Loucy (cell line): ENCODE measurements around the gene NPW.

Source experiments
- H2AFZ ChIP-seq: fragments of 200-600 bp; sonication (generic); 2 replicates; pipeline ENCODE4 v1.6.0; 2016; ENCODE audit warnings: antibody characterized with exemption, mild to moderate bottlenecking, low read length, moderate library complexity
- H3F3A ChIP-seq: fragments of 200-600 bp; 2 replicates; pipeline ENCODE4 v1.6.0; 2016; ENCODE audit warnings: antibody characterized with exemption, low read depth, mild to moderate bottlenecking
- H3K27me3 ChIP-seq: fragments of 200-600 bp; sonication (generic); 2 replicates; pipeline ENCODE4 v1.6.1; 2014; ENCODE audit warnings: low read length, mild to moderate bottlenecking; ENCODE audit not compliant: insufficient read depth, poor library complexity, severe bottlenecking
- H3K36me3 ChIP-seq: fragments of 200-600 bp; sonication (generic); 2 replicates; pipeline ENCODE4 v1.6.1; 2016; ENCODE audit warnings: low read length; ENCODE audit not compliant: insufficient read depth
- H3K4me1 ChIP-seq: fragments of 200-600 bp; sonication (generic); 2 replicates; pipeline ENCODE4 v1.5.1; 2014; ENCODE audit warnings: low read length, mild to moderate bottlenecking; ENCODE audit not compliant: insufficient read depth, poor library complexity, severe bottlenecking
- H3K4me2 ChIP-seq: fragments of 200-600 bp; sonication (generic); 2 replicates; pipeline ENCODE4 v1.6.0; 2014; ENCODE audit warnings: antibody characterized with exemption, low read length, low read depth, mild to moderate bottlenecking; ENCODE audit not compliant: poor library complexity, severe bottlenecking
- H3K4me3 ChIP-seq: fragments of 200-600 bp; sonication (generic); 2 replicates; pipeline ENCODE4 v1.5.1; 2014; ENCODE audit warnings: low read length, mild to moderate bottlenecking, mixed read lengths; ENCODE audit not compliant: poor library complexity, severe bottlenecking
- H3K79me2 ChIP-seq: fragments of 200-600 bp; sonication (generic); 2 replicates; pipeline ENCODE4 v1.6.1; 2014; ENCODE audit warnings: low read length; ENCODE audit not compliant: insufficient read depth
- H3K9ac ChIP-seq: fragments of 200-600 bp; sonication (generic); 2 replicates; pipeline ENCODE4 v1.6.0; 2014; ENCODE audit warnings: mild to moderate bottlenecking, low read depth, low read length, moderate library complexity; ENCODE audit not compliant: poor library complexity, severe bottlenecking
- H3K9me2 ChIP-seq: fragments of 200-600 bp; sonication (generic); replicated peaks from 2 replicates; pipeline ENCODE4 v1.6.1; 2016; ENCODE audit warnings: low read depth, low read length, mixed read lengths
- H3K9me3 ChIP-seq: fragments of 200-600 bp; sonication (generic); 2 replicates; pipeline ENCODE4 v1.6.1; 2014; ENCODE audit warnings: mild to moderate bottlenecking, antibody characterized with exemption, low read length, low read depth; ENCODE audit not compliant: insufficient read depth
- H4K20me1 ChIP-seq: fragments of 200-600 bp; sonication (generic); 2 replicates; pipeline ENCODE4 v1.6.0; 2014; ENCODE audit warnings: antibody characterized with exemption, low read length, mild to moderate bottlenecking; ENCODE audit not compliant: insufficient read depth, poor library complexity, severe bottlenecking
- EZH2phosphoT487 ChIP-seq: fragments of 200-600 bp; IDR thresholded peaks from 2 replicates; pipeline ENCODE4 v1.6.1; 2018; ENCODE audit warnings: antibody characterized with exemption, mild to moderate bottlenecking, moderate library complexity, borderline replicate concordance
- TF ChIP-seq, protein P1 (sequence below): fragments of 200-600 bp; sonication (generic); conservative IDR thresholded peaks from 2 replicates; pipeline ENCODE4 v1.5.1; 2014; ENCODE audit warnings: mild to moderate bottlenecking, antibody characterized with exemption, low read length

NPW gene

DNA sequence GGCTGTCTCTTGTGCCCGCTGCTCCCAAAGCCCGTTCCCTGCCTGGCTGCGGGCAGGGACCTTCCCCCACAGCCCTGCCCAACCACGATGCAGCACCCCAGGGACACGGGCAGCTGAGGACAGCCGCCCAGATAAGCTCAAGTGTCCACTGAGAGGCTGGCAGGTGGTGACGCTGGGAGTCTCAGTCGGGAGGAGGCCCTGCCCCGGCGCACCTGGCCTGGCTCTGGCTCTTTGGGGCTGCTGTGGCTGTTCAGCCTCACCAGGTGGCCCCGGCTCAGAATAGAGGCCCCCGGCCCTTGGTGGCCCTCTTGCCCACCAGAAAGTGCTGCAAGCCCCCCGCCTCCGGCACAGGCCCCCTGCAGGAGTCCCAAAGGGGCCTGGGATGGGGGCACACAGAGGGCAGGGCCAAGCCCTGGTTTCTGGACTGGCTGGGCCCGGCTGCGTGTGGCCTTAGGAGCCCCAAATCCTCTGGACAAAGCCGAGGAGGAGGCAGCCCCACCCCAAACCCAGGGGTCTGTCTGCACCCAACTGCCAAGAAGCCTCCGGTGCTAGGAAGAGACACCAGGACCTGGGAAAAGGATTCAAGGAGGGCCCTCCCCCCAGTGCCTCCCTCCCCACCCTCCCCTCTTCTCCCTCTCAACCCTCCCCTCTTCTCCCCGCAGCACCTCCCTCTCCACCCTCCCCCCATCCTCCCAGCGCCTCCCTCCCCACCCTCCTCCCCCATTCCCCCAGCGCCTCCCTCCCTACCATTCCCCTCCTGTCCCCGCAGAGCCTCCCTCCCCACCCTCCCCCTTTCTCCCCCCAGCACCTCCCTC is 22.8 kb downstream of the NPW start:
- H3K4me2 ChIP-seq, result no peak overlapping the region
- no peaks in the 10 kb centered on the region for H3K9me3 ChIP-seq
- no peaks in the 10 kb centered on the region for H3K27me3 ChIP-seq
- no peaks in the 10 kb centered on the region for H3K4me1 ChIP-seq
- no peak overlapping the region for H3K4me3 ChIP-seq
- H3K36me3 ChIP-seq, result no peaks in the 10 kb centered on the region
- no peaks in the 10 kb centered on the region for H4K20me1 ChIP-seq
- H3K79me2 ChIP-seq, result peaks cover 4% of the 10 kb centered on the region; the same call in 1 of the 2 replicates
- H3K9ac ChIP-seq, result no peak overlapping the region
- no peak for TF ChIP-seq EZH2phosphoT487
- TF ChIP-seq, protein P1, sequence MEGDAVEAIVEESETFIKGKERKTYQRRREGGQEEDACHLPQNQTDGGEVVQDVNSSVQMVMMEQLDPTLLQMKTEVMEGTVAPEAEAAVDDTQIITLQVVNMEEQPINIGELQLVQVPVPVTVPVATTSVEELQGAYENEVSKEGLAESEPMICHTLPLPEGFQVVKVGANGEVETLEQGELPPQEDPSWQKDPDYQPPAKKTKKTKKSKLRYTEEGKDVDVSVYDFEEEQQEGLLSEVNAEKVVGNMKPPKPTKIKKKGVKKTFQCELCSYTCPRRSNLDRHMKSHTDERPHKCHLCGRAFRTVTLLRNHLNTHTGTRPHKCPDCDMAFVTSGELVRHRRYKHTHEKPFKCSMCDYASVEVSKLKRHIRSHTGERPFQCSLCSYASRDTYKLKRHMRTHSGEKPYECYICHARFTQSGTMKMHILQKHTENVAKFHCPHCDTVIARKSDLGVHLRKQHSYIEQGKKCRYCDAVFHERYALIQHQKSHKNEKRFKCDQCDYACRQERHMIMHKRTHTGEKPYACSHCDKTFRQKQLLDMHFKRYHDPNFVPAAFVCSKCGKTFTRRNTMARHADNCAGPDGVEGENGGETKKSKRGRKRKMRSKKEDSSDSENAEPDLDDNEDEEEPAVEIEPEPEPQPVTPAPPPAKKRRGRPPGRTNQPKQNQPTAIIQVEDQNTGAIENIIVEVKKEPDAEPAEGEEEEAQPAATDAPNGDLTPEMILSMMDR, result no peak
- H3F3A ChIP-seq, result no peaks in the 10 kb centered on the region
- H2AFZ ChIP-seq, result no peak overlapping the region
- H3K9me2 ChIP-seq, result no peaks in the 10 kb centered on the region

DNA sequence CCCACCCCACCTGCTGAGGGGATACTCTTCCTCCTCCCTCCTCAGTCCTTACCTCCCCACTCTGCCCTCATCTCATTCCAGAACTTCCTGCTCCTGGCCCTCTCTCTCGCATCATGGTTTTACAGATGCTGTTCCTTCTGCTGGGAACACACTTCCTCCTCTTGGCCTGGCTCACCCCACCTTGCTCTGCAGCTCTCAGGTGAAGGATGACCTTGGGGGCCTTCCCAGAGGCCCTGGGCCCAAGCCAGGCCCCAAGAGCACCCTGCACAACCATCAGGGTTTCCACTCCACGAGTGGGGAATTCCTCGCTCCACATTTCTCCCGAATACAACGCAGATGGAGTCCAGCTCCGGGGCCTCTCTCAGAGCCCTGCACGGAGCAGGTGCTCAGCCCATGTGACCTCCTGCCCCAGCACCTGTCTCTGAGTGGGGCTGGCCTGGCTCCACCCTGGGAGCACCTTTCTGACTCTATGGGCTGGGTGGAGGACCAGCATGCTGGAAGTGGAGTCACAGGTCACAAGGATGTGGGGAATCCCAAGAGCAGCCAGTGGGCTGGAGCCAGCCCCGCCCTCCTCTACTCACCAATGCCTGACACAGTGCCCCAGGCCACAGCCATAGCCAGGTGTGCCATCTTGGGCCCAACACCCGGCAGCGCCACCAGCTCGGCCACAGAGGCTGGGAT is 23.5 kb downstream of the NPW start:
- Histone ChIP-seq H3K4me3 (no peak overlapping the region), H3F3A (no peaks in the 10 kb centered on the region), H3K9me2 (no peaks in the 10 kb centered on the region), H3K36me3 (no peaks in the 10 kb centered on the region), H2AFZ (no peak overlapping the region), H3K4me1 (no peaks in the 10 kb centered on the region), H3K27me3 (no peaks in the 10 kb centered on the region), H4K20me1 (no peaks in the 10 kb centered on the region), H3K9ac (no peak overlapping the region), H3K79me2 (peaks cover 6% of the 10 kb centered on the region; the same call in 1 of the 2 replicates), H3K4me2 (no peak overlapping the region), H3K9me3 (no peaks in the 10 kb centered on the region)
- no peak for TF ChIP-seq EZH2phosphoT487
- TF ChIP-seq, protein P1, result no peak

DNA sequence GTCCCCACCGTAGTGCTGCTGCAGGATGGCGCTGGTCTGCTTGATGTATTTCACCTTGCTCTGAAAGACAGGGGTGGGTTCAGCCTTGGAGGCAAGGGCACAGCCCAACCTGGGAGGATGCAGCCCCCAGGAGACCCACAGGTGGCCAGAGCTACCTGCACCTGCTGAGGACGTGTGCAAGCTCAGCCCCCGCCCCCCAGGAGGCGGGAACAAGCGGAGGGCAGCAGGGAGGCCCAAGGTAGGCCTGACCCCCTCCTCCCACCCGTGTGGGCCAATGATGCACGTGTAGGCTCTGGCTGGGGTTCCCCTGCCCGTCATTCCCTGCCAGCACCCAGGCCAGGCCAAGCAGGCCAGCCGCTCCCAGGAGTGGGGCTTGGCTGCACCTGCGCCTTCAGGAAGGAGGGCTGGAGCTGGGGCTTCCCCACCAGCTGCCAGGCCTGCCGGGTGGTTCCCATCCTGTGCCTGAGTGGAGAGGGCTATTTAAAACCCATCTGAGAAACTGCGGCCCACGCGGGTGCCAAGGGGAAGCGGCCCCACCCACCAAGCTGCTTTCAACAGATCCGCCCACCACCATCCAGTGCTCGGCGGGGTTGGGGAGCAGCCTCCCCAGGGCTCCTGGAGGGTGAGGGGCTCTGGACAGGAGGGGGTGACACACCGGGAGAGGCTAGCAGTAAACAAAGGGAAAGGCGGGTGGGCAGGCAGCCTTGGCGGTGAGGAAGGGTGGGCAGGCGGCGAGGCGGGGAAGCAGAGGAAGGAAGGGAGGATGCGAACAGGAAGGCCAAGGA is 24.3 kb downstream of the NPW start:
- H3K4me2 ChIP-seq, result no peak overlapping the region
- no peak overlapping the region for H3K9ac ChIP-seq
- no peaks in the 10 kb centered on the region for H3K9me3 ChIP-seq
- no peak overlapping the region for H3K4me3 ChIP-seq
- no peaks in the 10 kb centered on the region for H4K20me1 ChIP-seq
- H3K79me2 ChIP-seq, result peaks cover 13% of the 10 kb centered on the region; the same call in 1 of the 2 replicates
- no peaks in the 10 kb centered on the region for H3K27me3 ChIP-seq
- no peaks in the 10 kb centered on the region for H3K9me2 ChIP-seq
- no peaks in the 10 kb centered on the region for H3K36me3 ChIP-seq
- TF ChIP-seq, protein P1, result no peak
- no peak for TF ChIP-seq EZH2phosphoT487
- no peak overlapping the region for H2AFZ ChIP-seq
- no peaks in the 10 kb centered on the region for H3F3A ChIP-seq
- peaks cover 4% of the 10 kb centered on the region for H3K4me1 ChIP-seq
